GM21381 (cell line): ENCODE data around the gene ZNF442.
"Not testable (repeated sequence)": the region's sequence is repeated elsewhere in the genome, so short reads cannot be mapped to it uniquely, and the experiment has no call there.

Source experiments
- ATAC-seq: cut with Tn5 transposase; IDR thresholded peaks from one replicate; pipeline ENCODE4 v1.9.1; 2021; ENCODE audit warnings: mild to moderate bottlenecking, moderate library complexity; ENCODE audit not compliant: unreplicated experiment

The ZNF442 gene

GRCh38 chr19:12331211-12331941 lies 34.1 kb downstream of the ZNF442 start:
- ATAC-seq = no peak

GRCh38 chr19:12330340-12330739 lies 35.1 kb downstream of the ZNF442 start:
- ATAC-seq = no peak

DNA sequence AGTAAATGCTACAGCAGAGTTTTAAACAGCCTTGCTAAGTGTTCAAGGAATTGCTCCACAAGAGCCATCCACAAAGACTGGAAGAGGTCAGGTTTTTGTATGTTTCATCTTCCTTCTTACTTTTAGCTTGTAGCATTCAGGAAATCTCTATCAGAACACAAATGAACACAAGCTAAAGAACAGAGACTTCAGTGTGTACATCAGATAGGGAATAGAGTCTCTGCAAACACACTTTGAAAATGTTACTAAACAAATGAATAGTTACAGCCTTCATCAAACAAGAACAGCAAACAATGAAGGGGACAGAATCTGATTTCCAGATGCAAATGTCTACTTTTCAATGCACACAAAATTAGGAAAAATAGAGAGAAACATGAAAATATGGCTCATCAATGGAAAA lies 39.8 kb downstream of the ZNF442 start:
- no peak for ATAC-seq

- no peak for ATAC-seq
Observed at GRCh38 chr19:12318782-12319413, 46.6 kb downstream of the ZNF442 start.

DNA sequence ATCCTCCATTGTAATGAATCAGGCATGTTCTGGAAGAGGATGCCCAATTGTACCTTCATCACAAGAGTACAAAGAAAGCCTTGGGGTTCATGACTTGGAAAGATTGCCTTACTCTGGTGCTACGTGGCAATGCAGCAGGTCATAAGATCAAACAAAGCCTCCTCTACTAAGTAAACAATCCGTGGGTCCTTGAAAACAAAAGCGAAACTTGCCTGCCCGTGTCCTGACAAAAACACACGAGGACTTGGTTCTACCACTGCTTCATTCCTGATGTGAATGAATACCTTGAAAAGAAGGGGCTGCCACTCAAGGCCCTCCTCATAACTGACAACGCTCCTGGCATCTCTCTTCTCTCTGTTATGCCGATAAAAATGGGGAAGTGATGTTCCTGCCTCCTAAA lies 50.9 kb downstream of the ZNF442 start:
- no peak for ATAC-seq

- ATAC-seq = not testable (repeated sequence)
Observed at GRCh38 chr19:12308891-12309290, 56.6 kb downstream of the ZNF442 start.
